OCI-LY7 (cell line): Measurements from ENCODE around the gene HELZ.

Experiments
- CTCF ChIP-seq: fragments of 200-600 bp; sonication (generic); conservative IDR thresholded peaks from 2 replicates; pipeline ENCODE4 v1.5.1; 2014; ENCODE audit warnings: mild to moderate bottlenecking, antibody characterized with exemption, low read length, moderate library complexity, mixed read lengths
- EZH2phosphoT487 ChIP-seq: fragments of 200-600 bp; sonication (generic); IDR thresholded peaks from 2 replicates; pipeline ENCODE4 v1.6.1; 2018; ENCODE audit warnings: low read depth, borderline replicate concordance, mild to moderate bottlenecking, mixed run types, antibody characterized with exemption, low read length, moderate library complexity, mixed read lengths

- TF ChIP-seq CTCF (no peak), EZH2phosphoT487 (no peak)
Observed at GRCh38 chr17:67025216-67025792, 219.7 kb downstream of the HELZ start.
